HepG2 (cell line): Measurements from ENCODE around the gene ZNF77. TPM values are rescaled to one million over a fixed set of nuclear protein-coding genes. Genes with fewer than 3 reads are reported as not detected.
A peak's percentile ranks its signal among the peaks of the same experiment; 100 is the strongest.

Source experiments
- DNMT3B ChIP-seq: conservative IDR thresholded peaks from 2 replicates; pipeline ENCODE4 v1.6.1; 2016; ENCODE audit warnings: missing biosample characterization, control low read depth
- FOXK1 ChIP-seq: sonication (generic); formaldehyde crosslinking; IDR thresholded peaks from 2 replicates; pipeline ENCODE4 v1.4.0; 2020; ENCODE audit warnings: low read depth, missing genetic modification reagents, borderline replicate concordance
- GMEB1 ChIP-seq: sonication (generic); formaldehyde crosslinking; IDR thresholded peaks from 2 replicates; pipeline ENCODE4 v1.5.1; 2020; ENCODE audit warnings: missing genetic modification reagents, mild to moderate bottlenecking, borderline replicate concordance
- GTF3A ChIP-seq: sonication (generic); formaldehyde crosslinking; conservative IDR thresholded peaks from 2 replicates; pipeline ENCODE4 v1.4.0; 2020; ENCODE audit warnings: mild to moderate bottlenecking, missing genetic modification reagents
- HDAC1 ChIP-seq: sonication (generic); formaldehyde crosslinking; IDR thresholded peaks from 2 replicates; pipeline ENCODE4 v1.5.1; 2020; ENCODE audit warnings: mild to moderate bottlenecking, missing genetic modification reagents
- HNRNPLL ChIP-seq: fragments of 200-400 bp; formaldehyde crosslinking; IDR thresholded peaks from 2 replicates; pipeline ENCODE4 v1.6.1; 2017; ENCODE audit warnings: mild to moderate bottlenecking, low read depth, low read length; ENCODE audit not compliant: poor library complexity, severe bottlenecking
- HOXA9 ChIP-seq: sonication (generic); formaldehyde crosslinking; IDR thresholded peaks from 2 replicates; pipeline ENCODE4 v1.8.1; 2022; ENCODE audit warnings: missing genetic modification reagents, mild to moderate bottlenecking, moderate library complexity, borderline replicate concordance
- IRX3 ChIP-seq: sonication (generic); formaldehyde crosslinking; IDR thresholded peaks from 2 replicates; pipeline ENCODE4 v1.8.1; 2023; ENCODE audit warnings: mild to moderate bottlenecking, low read depth, missing genetic modification reagents, borderline replicate concordance
- MTF2 ChIP-seq: sonication (generic); formaldehyde crosslinking; IDR thresholded peaks from 2 replicates; pipeline ENCODE4 v1.5.0; 2020; ENCODE audit warnings: missing genetic modification reagents, borderline replicate concordance
- NCOA5 ChIP-seq: sonication (generic); formaldehyde crosslinking; IDR thresholded peaks from 2 replicates; pipeline ENCODE4 v1.4.0; 2020; ENCODE audit warnings: missing genetic modification reagents
- PHF20 ChIP-seq: sonication (generic); formaldehyde crosslinking; IDR thresholded peaks from 2 replicates; pipeline ENCODE4 v1.5.0; 2020; ENCODE audit warnings: mild to moderate bottlenecking, missing genetic modification reagents
- PITX1 ChIP-seq: sonication (generic); formaldehyde crosslinking; IDR thresholded peaks from 2 replicates; pipeline ENCODE4 v1.5.1; 2020; ENCODE audit warnings: mild to moderate bottlenecking, missing genetic modification reagents
- POLR2G ChIP-seq: fragments of 200-400 bp; formaldehyde crosslinking; IDR thresholded peaks from 2 replicates; pipeline ENCODE4 v1.6.1; 2018; ENCODE audit warnings: mild to moderate bottlenecking, low read depth, low read length, moderate library complexity
- PREB ChIP-seq: sonication (generic); formaldehyde crosslinking; IDR thresholded peaks from 2 replicates; pipeline ENCODE4 v1.4.0; 2020; ENCODE audit warnings: missing genetic modification reagents
- TFDP2 ChIP-seq: sonication (generic); formaldehyde crosslinking; IDR thresholded peaks from 2 replicates; pipeline ENCODE4 v1.4.0; 2020; ENCODE audit warnings: missing genetic modification reagents
- TMF1 ChIP-seq: sonication (generic); formaldehyde crosslinking; IDR thresholded peaks from 2 replicates; pipeline ENCODE4 v1.8.1; 2022; ENCODE audit warnings: low read depth, missing genetic modification reagents
- ZC3H13 ChIP-seq: sonication (generic); formaldehyde crosslinking; IDR thresholded peaks from 2 replicates; pipeline ENCODE4 v1.8.1; 2023; ENCODE audit warnings: mild to moderate bottlenecking, missing genetic modification reagents, moderate library complexity
- ZGPAT ChIP-seq: IDR thresholded peaks from 2 replicates; pipeline ENCODE4 v1.6.1; 2016; ENCODE audit warnings: mild to moderate bottlenecking
- ZNF232 ChIP-seq: sonication (generic); formaldehyde crosslinking; IDR thresholded peaks from 2 replicates; pipeline ENCODE4 v1.4.0; 2020; ENCODE audit warnings: missing genetic modification reagents, borderline replicate concordance
- ZNF326 ChIP-seq: sonication (generic); formaldehyde crosslinking; IDR thresholded peaks from 2 replicates; pipeline ENCODE4 v1.4.0; 2020; ENCODE audit warnings: missing genetic modification reagents, borderline replicate concordance
- ZSCAN22 ChIP-seq: sonication (generic); formaldehyde crosslinking; IDR thresholded peaks from 2 replicates; pipeline ENCODE4 v1.4.0; 2020; ENCODE audit warnings: mild to moderate bottlenecking, missing genetic modification reagents
- polyA plus RNA-seq, 8 experiments: library from polyadenylated mRNA; depleted of rRNA in 3 of 8; stranded (reverse) in 7 of 8; unstranded in 1 of 8; fragments of >200 nt; fragmentation: Illumina TruSeq in 4 of 8; extraction: Trizol in 4 of 8; gene quantifications; 2 replicates each; pipeline versions ENCODE4 v1.2.1 to v1.2.3, GENCODE V29; 2011 to 2016; ENCODE audit warnings: low read depth in 4 of 8, missing spikeins in 1 of 8, mixed read lengths in 1 of 8; ENCODE audit not compliant: insufficient read depth in 1 of 8
- total RNA-seq, 5 experiments: library from RNA; depleted of rRNA; stranded (reverse); fragments of >200 nt; fragmentation: Illumina TruSeq; extraction: Trizol; gene quantifications; 2 replicates each; pipeline ENCODE4 v1.2.3, GENCODE V29; 2016; ENCODE audit warnings: low read depth in 1 of 5

ZNF77 gene
- total and polyA plus RNA-seq, 2 of the 13 experiments (the other 11 are each of a cell fraction or from before 2014, with no cell fraction given) = 7.1 to 11.5 TPM

GRCh38 chr19:2900296-2901252, 44.2 kb downstream of the ZNF77 start, which contains the start of gene ZNF57 (continued):
- TF ChIP-seq HDAC1 (CRISPR knock-in tag) (peak; percentile 82), TFDP2 (CRISPR knock-in tag) (peak; percentile 86), GMEB1 (CRISPR knock-in tag) (peak; percentile 80), PREB (no peak), NCOA5 (CRISPR knock-in tag) (no peak), ZC3H13 (CRISPR knock-in tag) (no peak), DNMT3B (CRISPR knock-in tag) (no peak), TMF1 (peak; percentile 63; the same call in 1 of the 2 replicates), FOXK1 (CRISPR knock-in tag) (no peak), ZSCAN22 (0 out of 2 replicates have a peak, but pooled peaks have one; percentile 4), MTF2 (CRISPR knock-in tag) (no peak), ZNF232 (CRISPR knock-in tag) (peak; percentile 38; the same call in 1 of the 2 replicates), PHF20 (CRISPR knock-in tag) (no peak), IRX3 (CRISPR knock-in tag) (peak; percentile 33; the same call in 1 of the 2 replicates), HOXA9 (0 out of 2 replicates have a peak, but pooled peaks have one; percentile 15), ZNF326 (CRISPR knock-in tag) (no peak), POLR2G (peak; percentile 71), HNRNPLL (peak; percentile 95), ZGPAT (CRISPR knock-in tag) (peak; percentile 65; the same call in 1 of the 2 replicates), PITX1 (CRISPR knock-in tag) (peak; percentile 78), GTF3A (CRISPR knock-in tag) (no peak)
